GM18520 (cell line): ENCODE data around the gene PAOX.
"Not testable (repeated sequence)": the region's sequence is repeated elsewhere in the genome, so short reads cannot be mapped to it uniquely, and the experiment has no call there.

Experiments used
- ATAC-seq: cut with Tn5 transposase; IDR thresholded peaks from one replicate; pipeline ENCODE4 v1.9.1; 2021; ENCODE audit not compliant: unreplicated experiment

Gene PAOX

DNA sequence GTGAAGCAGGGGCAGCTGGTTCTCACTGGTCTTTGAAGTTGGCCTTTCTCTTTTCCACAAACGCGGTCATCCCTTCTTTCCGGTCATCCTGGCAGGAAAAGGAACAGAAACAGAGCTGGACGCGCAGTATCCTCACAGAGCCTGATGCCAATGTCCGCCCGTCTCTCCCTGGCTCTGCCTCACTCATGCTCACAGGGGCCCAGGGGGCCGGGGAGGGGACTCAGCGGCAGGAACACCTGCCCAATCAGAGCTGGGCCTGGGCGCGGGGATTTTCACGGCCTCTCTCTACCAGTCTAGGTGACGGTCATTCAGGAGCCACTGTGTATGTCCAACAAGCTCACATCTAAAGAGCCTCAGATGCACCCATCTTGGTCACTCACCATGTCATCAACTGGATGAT lies 16.2 kb upstream of the PAOX start:
- ATAC-seq: no peak

DNA sequence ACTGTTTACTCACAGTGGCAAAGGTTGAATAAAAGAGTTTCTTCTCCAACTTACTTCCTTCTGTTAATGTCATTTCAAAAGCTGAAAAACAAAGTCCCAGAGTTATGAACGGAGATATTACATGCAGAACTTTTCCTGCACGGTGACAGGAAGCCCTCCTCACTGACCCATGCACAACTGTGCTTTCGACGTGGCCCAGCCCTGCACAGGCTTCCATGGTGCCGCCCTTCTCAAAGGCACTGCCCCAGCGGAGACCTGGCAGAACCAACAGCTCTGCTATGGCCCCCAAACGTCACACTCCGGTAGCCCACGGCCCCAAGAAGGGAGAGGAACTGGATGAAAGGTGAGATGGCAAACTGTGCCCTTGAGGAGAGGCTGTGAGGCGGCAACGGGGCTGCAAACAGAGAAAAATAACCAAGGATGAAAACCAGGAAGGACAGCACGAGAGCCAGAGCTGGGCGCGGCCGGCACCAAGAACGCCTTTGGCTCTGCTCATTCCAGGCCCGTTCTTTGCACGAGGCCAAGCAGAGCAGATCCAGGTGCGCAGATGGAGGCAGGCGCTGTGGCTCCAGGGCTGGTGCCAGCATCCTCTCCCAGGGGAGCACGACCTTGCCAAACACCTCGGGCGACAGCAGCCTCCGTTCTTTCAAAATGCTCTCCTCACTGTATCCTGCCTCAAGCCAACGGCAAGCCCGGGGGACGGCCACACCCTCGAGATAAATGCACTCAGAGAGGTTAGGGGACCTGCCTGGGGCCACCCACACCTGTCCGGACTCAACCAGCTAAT lies 14.2 kb upstream of the PAOX start:
- ATAC-seq: no peak

DNA sequence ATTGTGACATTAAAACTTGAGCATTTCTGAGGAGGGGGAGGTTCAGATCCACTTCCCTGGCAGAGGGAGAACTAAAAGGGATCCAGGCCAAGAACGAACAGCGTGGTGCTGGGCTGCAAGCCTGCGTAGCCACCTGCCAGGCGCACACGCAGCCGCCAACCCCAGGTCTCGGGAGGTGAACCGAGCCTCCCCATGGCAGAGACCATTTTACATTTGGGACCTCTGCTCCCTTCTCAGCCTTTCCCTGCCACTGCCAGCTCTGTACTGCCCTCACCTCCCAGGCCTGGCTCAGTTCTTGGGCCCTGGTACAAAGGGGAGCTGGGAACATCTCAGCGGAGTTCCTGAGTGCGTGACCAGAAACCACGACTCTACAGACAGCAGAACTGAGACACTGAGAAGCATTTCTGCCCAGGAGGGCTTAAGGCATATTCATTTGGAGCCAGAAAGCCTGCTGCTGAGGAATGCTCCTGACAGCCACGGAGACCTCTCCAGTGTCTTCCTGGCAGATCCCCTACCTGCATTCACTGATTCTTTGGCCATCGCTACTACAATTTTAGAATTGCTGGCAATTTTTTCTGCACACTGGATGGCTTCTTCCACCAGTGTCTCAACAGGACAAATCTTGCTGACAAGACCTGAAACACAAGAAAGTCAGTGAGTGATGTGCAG lies 13.5 kb upstream of the PAOX start:
- no peak for ATAC-seq

DNA sequence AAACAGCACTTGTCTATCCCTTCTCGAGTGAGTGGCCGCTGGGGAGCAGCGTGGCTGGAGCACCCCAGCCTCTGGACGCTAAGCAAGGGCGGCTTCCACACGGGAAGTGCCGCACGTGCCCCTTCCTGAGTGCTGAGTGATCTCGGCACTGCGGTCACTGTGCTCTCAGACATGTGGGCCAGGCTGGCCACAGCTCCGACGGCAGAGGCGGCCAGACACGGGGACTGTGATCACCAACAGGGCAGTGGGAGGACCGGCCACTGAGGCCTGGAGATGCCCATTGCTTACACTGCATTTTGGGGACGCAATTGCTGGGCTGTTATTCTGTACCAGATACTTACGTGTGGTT lies 13.0 kb upstream of the PAOX start:
- ATAC-seq: no peak

DNA sequence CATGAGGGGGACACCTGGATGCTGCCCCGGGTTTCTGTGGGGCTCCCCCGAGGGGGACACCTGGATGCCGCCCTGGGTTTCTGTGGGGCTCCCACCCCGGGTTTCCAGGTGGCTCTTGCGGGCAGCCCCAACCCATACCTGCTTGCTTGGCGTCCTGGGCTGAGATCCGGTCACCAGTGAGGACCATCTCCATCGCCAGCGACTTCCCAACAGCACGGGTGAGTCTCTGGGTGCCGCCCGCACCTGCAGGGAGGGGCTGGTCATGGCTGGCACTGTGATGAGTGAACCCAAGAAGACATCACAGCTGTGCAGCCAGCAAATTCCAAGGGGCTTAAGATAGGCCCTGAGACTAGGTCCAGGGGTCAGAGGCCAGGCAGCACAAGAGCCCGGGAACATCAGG lies 12.3 kb upstream of the PAOX start:
- no peak for ATAC-seq

DNA sequence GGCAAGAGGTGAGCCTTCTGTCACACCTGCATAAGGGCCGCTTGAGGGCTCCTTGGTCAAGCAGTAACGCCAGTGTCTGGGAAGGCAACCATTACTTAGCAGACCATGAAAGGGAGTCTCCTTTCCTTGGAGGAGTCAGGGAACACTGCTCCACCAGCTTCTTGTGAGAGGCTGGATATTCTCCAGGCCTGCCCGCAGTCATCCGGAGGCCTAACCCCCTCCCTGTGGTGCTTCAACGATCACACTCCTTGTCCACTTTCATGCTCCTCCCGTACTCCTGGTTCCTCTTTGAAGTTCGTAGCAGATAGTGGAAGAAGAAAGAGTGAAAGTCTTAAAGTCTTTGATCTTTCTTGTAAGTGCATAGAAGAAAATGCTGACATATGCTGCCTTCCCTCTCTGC lies 11.6 kb upstream of the PAOX start:
- not testable (repeated sequence) for ATAC-seq

DNA sequence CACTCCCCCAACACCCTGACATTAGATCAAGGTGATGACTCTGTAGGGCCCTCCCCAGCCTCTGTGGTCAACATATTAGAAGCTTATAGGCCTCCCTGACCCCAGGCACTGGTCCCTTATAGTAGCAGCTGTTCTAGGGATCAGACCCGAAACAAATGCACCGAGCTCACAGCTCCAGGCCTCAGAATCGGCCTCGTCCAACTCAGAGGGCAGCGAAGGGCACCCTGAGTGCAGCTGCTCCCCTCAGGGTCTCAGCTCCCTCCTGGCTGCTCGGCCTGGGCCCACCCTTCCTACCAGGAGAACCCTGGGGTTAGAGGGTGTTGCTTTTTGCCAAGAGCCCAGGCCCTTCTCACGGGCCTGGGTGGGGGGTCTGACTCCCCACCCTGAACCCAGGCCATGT lies 10.9 kb upstream of the PAOX start:
- no peak for ATAC-seq

DNA sequence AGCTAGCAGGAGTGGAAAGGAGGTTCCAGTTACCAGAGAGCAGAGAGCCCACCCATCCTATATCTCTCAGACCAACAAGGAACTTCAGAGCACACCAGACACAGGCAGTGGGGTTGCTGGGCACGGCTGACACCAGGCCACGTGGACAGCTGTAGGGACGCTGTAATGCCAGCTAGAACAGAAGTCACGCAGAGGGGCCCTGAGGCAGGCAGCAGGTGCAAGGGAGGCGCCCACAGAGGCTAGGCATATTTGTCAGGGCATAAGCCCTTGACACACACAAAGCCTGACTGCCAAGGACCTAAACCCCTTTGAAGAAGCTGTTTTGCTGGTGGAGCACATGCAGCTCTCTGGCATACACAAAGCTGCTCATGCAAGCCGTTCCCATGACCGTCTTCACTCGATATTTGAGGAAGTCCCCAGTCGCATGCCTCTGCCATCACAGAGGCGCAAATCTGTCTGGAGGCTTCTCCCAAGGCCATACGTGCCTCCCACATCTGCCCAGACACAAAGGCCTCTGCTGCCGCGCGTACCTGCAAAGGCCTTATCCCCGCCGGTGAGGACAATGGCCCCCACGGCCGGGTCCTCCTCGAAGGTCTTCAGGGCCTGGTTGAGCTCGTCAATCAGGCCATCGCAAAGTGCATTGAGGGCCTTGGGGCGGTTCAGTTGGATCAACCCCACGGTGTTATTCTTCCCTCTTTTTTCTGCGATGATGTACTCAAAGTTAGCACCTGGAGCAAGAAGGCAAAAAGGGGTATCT lies 8.9 kb upstream of the PAOX start:
- no peak for ATAC-seq

DNA sequence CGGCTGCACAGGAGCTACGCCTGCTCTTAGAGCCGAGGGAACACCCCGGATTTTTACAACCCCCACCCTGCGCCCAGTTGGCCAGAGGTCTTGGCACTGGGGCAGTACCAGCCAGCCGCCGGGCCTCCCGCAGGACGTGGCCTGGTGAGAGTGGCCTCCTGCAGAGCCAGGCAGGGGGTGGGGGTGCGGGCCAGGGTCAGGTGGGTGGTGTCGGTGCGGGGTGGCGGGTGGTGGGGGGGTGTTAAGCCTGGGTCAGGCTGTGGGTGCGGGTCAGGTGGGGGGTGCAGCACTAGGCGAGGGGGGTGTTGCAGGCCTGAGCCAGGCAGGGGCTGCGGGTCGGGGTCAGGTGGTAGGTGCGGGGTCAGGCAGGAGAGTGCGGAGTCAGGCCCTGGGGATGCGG lies 6.6 kb upstream of the PAOX start:
- no peak for ATAC-seq

DNA sequence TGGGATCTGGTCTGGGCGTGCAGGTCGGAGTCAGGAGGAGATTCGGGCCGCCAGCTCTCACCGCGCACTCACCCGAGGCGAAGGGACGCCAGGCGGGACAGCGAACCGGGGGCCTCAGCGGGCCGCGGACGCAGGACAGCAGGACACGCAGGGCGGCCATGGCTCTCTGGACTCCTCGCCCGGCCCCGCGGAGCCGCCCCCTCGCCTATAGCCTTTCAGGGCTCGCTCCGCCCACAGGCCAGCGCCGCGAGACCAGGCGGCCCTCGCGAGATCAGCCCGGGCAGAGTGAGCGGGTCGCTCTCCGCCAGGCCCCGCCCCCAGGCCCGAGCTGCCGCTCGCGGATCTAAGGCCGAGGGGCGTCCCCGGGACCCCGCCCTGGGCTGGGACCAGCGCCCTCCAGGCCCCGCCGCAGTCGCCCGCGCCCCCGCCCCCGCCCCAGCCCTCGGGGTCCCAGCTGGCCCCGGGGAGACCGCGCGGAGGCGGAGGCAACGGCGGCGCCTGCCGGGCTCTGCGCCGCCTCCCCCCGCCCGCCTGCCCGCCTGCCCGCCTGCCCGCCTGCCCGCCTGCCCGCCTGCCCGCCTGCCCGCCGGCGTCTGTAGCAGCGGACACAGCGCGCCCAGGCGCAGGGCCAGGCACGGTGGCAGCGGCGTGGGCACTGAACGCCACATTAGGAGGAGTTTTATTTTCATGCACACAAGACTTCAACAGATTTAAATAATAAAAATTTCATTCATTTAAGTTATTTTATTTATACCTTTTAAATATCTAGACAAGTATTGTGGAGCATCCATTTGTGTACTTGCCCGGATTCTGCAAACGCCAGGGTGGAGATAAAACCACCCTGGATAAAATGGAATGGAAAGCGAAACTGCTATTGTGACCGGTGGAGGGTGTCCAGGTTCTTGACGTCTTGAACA lies 5.6 kb upstream of the PAOX start, which contains the start of gene ECHS1:
Gene ECHS1, minus strand, starts transcription at position 181 of the 917 bp plus-strand sequence. Its CDS starts 21 bp downstream, at position 160.
- peak; percentile 93 for ATAC-seq

DNA sequence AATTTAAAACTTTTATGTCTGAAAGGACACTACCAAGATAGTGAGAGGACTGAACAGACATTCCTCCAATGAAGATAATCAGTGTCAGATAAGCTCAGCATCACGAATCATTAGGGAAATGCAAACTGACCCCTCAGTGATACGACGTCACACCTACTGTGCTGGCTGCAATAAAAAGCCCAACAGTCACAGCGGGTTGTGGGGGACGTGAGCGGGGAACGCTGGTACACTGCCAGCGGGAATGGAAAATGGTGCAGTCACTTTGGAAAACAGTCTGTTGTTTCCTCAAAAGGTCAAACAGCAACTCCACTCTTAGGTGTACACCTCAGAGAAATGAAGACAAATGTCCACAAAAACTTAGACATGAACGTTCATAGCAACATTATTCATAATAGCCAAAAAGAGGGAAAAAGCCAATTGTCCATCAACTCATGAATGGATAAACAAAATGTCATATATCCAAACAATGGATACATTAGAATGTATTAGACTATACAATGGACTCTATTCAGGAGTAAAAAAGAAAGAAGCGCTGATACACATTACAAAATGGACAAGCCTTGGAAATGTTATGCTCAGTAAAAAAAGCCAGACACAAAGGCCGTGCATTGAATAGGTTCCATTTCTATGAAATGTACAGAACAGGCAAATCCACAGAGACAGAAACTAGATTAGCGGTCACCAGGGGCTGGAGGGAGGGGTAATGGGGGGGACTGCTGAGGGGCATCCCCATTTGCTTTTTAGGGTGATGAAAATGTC lies 3.5 kb upstream of the PAOX start:
- no peak for ATAC-seq

DNA sequence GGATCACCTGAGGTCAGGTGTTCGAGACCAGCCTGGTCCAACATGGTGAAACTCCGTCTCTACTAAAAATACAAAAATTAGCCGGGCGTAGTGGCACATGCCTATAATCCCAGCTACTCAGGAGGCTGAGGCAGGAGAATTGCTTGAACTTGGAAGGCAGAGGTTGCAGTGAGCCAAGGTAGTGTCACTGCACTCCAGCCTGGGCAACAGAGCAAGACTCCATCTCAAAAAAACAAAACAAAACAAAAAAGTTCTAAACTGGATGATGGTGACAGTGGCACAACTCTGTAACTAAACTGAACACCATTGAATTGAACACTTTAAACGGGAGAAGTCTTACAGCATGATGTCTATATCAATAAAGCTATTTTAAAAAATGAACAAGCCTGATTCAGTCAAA lies 2.9 kb upstream of the PAOX start:
- not testable (repeated sequence) for ATAC-seq

DNA sequence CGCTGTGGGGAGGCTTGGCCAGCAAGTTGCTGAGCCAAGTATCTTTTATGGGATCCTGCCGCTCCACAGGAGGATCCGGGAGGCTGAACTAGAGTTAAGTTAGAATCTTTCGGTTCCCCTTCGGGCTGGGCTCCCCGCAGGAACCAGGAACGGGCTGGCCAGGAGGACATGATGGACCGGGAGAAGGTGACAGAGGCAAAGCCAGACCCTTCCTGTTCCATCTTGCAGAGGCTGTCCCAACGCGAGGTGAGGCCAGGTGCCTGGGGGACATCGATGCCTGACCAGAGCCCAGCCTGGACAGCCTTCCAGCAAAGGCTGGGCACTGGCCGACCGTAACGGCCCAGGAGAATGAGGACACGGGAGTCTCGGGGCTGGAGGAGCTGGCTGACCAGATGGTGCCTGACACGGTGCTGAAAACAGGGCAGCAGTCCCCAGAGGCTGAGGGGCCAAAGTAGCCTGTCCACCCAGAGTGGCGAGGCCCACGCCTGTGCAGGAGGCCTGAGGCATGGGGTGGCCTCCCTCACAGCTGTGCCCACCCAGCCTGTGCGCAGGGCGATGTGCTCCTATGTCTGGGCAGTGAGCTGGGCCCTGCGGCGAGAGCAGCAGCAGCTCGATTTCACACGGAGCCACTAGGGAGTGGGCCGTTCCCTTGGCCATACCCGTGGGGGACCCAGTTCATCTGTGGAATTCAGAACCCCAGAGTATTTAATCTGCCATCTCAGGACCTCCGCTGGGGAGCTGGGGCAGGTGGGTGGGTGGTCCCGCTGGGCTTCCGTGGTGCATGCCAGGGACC lies 1.8 kb upstream of the PAOX start:
- no peak for ATAC-seq

DNA sequence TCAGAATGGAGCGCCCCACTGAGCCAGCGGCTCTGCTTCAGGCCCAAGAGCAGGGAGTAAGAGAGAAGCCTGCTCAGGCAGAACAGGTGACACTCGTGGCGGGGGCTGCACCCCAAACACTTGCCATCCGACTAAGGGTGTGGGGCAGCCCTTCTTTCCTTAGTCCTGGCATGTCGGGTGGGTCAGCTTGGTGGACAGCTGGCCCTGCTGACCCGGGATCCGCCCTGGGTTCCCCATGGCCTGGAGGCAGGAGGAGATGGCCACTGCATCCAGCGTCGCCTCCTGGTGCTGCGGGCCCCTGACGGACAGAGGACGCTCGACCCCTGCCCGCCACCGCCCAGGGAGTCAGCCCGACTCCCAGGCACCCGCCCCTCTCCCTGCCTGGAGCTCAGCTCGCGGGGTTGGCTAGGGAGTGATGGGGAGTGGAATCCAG lies 1.2 kb upstream of the PAOX start:
- no peak for ATAC-seq

DNA sequence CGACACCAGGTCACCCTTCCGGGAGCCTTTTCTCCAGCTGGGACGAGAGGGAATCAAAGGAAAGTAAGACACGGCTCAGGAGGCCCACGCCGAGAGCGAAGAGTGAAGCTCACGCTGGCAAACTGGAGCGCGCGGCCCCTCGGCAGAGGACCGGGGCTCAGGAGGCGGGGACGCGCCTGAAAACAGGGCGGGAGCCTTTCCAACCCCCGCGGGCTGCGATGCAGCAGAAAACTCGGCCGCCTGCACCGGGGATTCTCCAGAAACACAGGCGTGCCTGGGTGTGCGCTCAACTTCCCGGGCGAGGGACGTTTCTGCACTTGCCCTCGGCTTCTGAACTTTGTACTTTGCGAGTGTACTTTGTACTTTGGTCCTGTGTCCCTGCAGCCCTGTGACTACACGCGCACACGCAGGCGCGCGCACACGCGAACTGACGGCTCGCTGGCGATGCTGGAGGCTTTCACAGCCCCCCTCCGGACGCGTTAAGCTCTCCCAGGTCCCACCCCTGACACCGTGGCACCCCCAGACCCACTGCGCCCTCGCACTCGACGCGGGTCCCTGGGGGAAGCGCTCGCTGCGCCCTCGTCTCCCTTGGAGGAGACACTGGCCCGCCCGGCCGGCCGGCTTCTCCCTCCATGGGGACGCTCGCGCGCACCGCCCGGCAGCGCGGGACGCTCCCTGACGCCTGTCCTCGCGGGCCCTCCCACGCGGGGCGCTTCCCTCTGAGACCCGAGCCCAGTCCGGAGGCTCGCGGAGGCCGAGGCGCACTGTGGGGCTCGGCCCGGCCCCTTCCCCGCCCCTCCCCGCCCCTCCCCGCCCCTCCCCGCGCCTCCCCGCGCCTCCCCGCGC lies 588 bp upstream of the PAOX start:
- ATAC-seq: peak; percentile 32

DNA sequence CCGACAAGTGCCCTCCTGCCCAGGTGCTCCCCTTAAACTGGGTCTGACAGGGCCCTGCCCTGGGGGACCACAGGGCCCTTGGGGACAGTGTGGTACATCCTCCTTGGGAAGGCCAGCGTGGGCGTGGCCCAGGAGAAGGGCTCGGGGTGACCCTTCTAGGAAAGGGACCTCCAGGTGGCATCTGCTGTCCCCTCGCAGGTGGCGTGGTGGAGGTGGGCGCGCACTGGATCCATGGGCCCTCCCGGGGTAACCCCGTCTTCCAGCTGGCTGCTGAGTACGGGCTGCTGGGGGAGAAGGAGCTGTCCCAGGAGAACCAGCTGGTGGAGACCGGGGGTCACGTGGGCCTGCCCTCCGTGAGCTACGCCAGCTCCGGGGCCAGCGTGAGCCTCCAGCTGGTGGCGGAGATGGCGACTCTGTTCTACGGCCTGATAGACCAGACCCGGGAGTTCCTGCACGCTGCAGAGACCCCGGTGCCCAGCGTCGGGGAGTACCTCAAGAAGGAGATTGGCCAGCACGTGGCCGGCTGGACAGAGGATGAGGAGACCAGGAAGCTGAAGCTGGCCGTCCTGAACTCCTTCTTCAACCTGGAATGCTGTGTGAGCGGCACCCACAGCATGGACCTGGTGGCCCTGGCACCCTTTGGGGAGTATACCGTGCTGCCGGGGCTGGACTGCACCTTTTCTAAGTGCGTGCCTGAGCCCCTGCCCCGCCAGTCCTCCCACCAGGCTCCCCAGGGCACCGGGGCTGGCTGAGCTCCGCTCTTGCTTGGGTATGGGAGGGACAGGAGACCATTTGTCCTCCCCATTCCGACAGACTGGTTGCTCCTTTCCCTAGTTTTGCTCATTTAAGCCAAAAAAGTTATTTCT lies 972 bp downstream of the PAOX start:
- peak; percentile 6 for ATAC-seq

DNA sequence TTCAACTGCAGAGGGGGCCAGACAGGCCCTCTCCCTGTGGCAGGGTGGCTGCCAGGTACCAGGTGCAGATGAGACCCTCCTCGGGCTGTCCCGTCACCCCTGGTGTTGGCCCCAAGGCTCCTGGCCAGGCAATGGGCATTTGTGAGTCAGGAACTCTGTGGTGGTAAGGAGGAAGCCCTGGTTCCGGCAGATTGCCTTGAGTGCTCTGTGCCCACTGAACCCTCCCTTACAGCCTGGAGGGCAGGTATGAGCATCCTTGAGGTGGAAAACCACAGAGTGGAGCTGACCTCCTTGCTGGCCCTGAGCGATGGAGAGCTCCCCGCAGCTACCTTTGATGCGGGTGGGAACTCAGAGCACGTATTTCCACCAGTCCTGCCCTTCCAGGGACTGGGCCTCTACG lies 2.0 kb downstream of the PAOX start:
- no peak for ATAC-seq
